ENCODE results near the gene SPTA1.

SPTA1 gene

DNA sequence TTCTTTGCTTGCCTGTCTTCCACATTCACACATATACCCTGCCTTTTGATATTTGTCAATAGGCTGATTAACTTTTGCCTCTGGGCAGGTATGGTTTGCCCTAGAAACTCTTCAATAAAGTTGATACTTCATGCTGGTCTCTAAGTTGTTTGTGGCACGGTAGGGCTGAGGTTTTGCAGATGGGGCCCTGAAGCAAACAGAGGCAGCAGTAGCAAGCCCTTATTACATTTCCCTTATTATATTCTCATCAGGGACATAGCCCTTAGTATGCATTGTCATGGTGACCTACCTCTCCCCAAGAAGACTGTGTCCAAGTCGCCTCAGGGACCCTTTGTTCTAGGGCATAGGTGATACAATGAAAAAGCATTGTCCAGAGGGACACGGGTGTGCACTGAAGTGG, 116.0 kb downstream of the SPTA1 start, which contains the start of gene OR6P1:
TSS of gene OR6P1 (minus strand) at position 101 of the 400 bp plus-strand sequence. CDS start 6,976 bp downstream, outside the sequence.
- DNase-seq (ENCODE audit: low read depth) = no peak

DNA sequence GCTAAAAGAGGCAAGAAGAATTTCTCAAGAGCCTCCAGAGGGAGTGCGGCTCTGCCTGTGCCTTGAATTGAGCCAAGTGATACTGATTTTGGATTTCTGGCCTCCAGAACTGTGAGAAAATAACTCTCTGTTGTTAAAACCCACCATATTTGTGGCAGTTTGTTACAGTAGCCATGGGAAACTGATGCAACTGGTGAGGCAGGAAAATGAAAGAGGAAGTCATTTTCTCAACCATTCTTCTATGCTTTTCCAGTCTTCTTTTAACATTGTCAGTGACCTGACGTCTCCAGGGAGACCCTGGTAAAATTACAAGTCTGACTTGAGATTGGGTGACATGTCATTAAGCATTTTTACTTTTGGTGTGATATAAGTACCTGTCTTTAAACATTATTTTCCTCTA, 121.9 kb downstream of the SPTA1 start:
- no peak for DNase-seq (ENCODE audit: low read depth)

GRCh38 chr1:158563853-158564252, 122.7 kb downstream of the SPTA1 start:
- DNase-seq (ENCODE audit: low read depth) = no peak
